ENCODE data around the gene NDUFS4.
"Not testable (repeated sequence)": the region's sequence is repeated elsewhere in the genome, so short reads cannot be mapped to it uniquely, and the experiment has no call there.

The NDUFS4 gene

GRCh38 chr5:53575831-53576230 lies 15.4 kb downstream of the NDUFS4 start:
- no peak for DNase-seq

DNA sequence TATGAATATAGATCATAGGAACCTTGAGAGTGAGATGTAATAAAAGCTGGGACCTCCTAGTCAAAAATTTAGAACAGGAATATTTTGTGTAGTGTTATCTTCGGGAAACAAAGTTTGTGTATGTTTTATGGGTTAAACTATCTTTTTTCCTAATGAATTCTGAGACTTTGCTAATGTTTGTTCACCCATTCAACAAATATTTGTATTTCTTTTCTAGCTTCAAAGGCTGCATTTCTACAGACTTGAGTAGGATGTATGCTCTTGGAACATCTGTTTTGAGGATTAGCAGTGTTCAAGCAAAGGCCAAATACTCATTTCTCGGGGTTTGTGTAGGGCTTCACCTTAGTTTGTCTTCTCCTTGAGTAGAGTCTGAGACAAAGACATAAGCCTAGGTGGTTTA lies 16.2 kb downstream of the NDUFS4 start:
- no peak for DNase-seq

GRCh38 chr5:53578854-53579253 lies 18.4 kb downstream of the NDUFS4 start:
- DNase-seq = no peak

DNA sequence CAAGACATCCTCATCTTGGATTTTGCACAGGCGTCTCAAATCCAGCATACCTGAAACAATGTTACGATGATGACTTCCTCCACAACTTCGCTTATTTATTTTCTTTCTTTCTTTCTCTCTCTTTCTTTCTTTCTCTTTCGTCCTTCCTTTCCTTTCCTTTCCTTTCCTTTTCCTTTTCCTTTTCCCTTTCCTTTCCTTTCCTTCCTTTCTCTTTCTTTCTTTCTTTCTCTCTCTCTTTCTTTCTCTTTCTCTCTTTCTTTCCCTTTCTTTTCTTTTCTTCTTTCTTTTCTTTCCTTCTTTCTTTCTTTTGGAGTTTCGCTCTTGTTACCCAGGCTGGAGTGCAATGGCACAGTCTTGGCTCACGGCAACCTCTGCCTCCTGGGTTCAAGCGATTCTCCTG lies 20.1 kb downstream of the NDUFS4 start:
- no peak for DNase-seq

DNA sequence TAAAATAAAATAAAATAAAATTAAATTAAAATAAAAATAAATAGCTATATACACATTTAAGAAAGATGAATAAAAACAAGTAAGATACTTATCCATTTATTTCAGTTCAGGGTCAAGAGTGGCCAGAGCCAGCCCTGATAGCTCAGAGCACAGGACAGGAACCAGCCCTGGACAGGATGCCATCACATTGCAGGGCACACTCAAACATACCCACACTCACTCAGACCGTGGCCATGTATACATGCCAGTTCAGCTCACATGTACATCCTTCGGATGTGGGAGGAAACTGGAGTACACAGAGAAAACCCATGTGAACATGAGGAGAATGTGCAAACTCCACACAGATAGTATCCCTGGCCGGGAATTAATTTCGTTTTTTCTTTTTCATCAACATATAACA lies 21.8 kb downstream of the NDUFS4 start:
- no peak for DNase-seq

- no peak for DNase-seq
These were observed 30.3 kb downstream of the NDUFS4 start for GRCh38 chr5:53590759-53591158.

DNA sequence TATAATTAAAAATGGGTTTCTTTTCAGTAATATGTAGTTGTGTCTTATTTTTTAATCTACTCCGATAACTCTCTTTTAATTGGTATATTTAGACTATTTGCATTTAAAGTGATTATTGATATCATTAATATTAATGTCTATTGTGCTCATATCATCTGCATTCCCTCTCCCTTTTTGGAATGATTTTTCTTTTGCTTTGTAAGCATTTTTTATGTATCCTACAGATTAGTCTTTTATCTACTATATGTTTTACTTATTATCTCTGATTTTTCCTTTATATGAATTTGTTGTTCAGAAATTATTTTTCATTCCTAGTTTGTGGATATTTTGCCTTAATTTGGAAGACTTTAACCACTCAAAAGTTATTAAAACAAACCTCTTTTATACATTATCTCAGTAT lies 34.0 kb downstream of the NDUFS4 start:
- DNase-seq = no peak

GRCh38 chr5:53597894-53598293 lies 37.5 kb downstream of the NDUFS4 start:
- no peak for DNase-seq

DNA sequence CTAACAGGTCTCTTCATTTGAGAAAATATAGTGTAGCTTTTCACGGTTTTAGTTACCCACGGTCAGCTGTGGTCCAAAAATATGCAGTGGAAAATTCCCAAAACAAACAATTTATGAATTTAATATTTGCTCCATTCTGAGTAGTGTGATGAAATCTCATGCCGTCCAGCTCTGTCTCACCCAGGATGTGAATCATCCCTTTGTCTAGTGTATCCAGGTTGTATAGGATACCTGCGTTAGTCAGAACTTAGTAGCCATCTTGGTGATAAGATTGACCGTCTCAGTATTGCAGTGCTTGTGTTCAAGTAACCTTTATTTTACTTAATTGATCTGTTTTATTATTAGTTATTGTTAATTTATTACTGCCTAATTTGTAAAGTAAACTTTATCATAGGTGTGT lies 41.1 kb downstream of the NDUFS4 start:
- no peak for DNase-seq

DNA sequence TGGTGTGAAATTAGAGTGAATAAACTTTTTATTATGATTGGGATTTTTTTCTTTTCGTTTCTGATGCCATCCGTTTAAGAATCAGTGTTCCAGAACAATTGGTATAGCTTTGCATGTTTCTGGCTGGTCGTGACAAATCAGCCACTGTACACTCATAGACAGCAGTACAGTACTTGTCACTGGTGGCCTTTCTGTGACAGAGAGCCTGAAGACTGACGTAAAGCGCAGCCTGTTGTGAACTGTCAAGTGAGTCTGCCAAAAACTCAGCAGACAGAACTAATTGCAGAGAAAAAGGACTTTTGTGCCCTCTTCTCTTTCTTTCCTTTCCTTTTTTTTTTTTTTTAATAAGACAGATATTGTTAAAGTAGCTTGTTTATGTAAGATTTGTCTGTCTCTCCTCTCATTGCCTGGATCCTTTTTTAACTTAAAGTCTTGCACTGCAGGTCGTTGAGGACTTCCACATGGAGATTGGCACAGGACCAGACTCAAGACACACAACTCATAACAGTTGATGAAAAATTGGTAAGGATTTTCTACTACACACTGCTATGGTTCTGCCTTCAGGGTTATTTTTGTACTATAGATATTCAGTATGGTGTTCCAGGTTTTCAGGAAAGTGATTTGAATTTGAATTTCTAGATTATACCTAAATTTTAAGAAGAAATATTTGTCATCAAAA lies 42.7 kb downstream of the NDUFS4 start:
- no peak for DNase-seq

DNA sequence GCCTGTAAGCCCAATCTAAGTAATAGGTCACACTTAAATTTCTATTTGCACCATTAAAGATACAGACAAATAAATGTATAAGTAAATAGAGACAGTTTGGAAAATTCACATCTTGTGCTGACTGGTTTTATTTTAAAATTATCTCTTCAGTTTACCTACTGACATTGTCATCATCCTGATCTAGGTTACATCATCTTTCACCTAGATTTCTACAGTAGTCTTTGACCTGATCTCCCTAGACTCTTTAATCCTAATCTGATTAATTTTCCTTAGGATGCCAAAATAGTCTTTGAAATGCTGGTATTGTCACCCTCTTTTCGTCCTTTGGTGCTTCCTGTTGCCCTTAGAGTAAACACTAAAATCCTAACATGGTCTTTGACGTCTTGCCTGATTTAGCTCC lies 43.9 kb downstream of the NDUFS4 start:
- no peak for DNase-seq

- no peak for DNase-seq
These were observed 47.4 kb downstream of the NDUFS4 start for GRCh38 chr5:53607886-53608285.

GRCh38 chr5:53608897-53609296 lies 48.5 kb downstream of the NDUFS4 start:
- not testable (repeated sequence) for DNase-seq

DNA sequence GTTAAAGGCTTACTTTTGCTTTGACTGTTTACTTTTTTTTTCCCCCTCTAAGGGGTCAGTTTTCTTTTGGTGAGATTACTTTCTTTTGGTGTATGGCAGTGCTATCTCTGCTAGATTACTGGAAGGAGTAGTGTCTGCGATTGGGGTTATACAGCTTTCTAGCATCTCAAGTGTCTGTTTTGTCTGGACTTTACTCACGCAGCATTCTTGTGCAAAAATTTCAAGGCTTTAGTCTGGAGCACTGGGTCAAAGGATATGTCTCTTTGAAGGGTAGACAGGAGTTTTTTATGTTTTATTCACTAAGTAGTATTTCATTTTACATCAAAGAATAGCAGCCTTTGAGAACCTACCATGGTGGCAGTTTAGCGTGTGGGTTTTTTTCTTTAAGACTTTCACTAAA lies 52.6 kb downstream of the NDUFS4 start:
- DNase-seq = no peak

GRCh38 chr5:53613536-53613935 lies 53.1 kb downstream of the NDUFS4 start:
- no peak for DNase-seq

DNA sequence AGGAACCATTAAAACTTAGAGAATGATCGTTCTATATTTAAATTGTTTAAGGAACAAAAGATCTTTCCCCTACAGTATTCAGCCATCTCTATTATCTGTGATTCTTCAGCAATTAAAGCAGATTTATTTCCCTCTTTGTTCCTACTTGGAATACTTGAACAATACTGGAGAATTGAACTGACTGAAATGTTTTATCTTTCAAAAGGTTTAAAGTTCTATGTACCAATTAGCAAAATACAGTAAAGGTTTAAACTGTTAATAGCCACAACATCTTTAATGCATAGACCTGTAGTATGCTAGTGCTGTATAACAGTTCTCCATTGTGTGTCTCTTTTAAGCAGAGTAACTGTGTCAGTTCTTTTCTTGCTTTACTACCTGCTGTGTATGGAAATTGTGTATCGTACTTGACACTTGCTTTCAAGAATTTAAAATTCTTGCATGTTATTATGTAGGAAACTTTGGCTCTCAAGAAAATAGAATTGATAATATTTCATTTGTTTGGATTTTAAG lies 54.0 kb downstream of the NDUFS4 start:
- no peak for DNase-seq

DNA sequence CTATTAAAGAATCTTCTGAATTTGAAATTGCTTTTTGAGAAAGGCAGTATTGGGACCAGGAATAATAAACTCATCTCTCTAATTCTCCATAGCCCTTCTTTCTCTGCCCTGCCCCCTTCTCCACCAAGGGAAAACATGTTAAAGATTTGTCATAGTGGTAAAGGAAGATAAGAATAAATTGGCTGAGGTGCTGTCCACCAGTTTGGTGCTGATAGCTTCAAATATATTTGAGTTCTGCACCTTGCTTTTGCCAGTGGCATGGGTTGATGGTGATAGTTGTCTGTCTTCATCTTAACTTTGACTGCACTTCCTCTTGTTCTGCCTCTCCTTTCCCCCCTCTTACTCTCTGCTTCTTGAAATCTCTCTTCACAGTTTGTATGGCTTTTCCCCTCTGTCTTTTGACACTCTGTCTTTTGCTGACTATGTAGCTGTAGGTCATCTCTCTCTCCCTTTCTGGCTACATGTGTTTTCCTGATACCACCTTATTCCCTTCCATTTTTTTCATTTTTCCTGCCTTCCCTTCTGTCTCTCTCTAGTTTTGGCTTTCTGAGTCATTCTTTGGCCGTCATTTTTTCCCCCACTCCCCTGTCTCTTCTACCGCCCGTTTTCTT lies 56.6 kb downstream of the NDUFS4 start:
- no peak for DNase-seq

DNA sequence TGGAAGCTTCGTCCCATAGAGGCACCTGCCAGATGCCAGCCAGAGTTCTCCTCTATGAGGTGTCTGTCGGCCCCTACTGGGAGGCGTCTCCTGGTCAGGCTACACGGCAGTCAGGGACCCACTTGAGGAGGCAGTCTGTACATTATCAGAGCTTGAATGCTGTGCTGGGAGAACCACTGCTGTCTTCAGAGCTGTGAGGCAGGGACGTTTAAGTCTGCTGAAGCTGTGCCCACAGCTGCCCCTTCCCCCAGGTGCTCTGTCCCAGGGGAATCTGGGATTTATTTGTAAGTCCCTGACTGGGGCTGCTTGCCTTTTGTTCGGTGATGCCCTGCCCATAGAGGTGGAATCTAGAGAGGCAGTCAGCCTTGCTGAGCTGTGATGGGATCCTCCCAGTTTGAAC lies 70.8 kb downstream of the NDUFS4 start:
- no peak for DNase-seq

GRCh38 chr5:53642061-53642460 lies 81.6 kb downstream of the NDUFS4 start:
- DNase-seq = no peak

DNA sequence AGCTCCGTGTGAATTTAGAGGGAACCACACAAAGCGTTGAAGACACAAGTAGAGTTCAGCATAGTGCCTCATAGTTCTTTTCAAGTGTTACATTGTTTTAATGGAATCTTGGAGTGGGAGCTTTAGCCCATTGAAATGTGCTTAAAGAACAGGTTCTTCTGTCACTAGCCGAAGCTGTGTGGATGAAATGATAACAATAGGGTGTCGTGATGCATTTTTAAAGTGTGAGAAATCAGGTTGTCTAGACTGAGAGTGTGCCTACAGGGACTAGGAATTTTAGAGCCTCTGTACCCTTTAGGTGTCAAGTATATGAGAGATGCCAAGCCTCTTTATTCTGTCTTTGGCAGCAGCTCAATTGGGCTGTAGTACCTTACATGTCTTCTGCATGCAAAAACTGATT lies 83.0 kb downstream of the NDUFS4 start:
- DNase-seq = no peak

- no peak for DNase-seq
These were observed 84.6 kb downstream of the NDUFS4 start for GRCh38 chr5:53645078-53645477.

DNA sequence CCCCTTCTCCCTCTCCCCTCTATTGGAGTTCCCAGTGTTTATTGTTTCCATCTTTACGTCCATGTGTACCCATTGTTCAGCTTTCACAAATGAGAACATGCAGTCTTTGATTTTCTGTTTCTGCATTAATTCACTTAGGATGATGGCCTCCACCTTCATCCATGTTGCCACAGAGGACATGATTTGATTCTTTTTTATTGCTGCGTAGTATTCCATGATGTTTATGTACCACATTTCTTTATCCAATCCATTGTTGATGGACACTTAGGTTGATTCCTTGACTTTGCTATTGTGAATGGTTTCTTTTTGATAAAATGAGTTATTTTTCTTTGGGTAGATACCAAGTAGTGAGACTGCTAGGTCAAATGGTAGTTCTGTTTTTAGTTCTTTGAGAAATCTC lies 88.9 kb downstream of the NDUFS4 start:
- DNase-seq = no peak

DNA sequence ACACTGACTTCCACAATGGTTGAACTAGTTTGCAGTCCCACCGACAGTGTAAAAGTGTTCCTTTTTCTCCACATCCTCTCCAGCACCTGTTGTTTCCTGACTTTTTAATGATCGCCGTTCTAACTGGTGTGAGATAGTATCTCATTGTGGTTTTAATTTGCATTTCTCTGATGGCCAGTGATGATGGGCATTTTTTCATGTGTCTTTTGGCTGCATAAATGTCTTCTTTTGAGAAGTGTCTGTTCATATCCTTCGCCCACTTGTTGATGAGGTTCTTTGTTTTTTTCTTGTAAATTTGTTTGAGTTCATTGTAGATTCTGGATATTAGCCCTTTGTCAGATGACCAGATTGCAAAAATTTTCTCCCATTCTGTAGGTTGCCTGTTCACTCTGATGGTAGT lies 100.1 kb downstream of the NDUFS4 start:
- DNase-seq = not testable (repeated sequence)

GRCh38 chr5:53665313-53665712 lies 104.9 kb downstream of the NDUFS4 start:
- DNase-seq = not testable (repeated sequence)

DNA sequence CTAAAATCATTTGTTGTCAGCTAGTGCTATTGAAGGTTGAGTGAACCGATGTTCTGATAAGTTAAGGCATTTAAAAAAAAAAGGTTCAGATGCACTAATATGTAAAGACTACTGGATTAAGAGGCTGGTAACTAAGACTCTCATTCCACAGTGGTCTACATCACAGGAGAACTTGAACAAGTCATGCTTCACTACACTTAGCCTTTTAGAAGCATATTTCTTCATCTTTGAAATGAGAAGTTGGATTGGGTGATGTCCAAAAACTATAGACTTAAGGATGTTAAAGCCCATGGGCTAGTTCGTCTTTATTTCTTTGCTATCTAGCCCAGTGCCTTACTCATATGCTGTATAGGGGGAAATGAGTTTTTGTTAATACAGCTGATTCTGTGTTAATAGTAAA lies 107.2 kb downstream of the NDUFS4 start:
- DNase-seq = no peak

Data from GDM1 (cell line).